ENCODE data around the gene OTUB2.

The OTUB2 gene

DNA sequence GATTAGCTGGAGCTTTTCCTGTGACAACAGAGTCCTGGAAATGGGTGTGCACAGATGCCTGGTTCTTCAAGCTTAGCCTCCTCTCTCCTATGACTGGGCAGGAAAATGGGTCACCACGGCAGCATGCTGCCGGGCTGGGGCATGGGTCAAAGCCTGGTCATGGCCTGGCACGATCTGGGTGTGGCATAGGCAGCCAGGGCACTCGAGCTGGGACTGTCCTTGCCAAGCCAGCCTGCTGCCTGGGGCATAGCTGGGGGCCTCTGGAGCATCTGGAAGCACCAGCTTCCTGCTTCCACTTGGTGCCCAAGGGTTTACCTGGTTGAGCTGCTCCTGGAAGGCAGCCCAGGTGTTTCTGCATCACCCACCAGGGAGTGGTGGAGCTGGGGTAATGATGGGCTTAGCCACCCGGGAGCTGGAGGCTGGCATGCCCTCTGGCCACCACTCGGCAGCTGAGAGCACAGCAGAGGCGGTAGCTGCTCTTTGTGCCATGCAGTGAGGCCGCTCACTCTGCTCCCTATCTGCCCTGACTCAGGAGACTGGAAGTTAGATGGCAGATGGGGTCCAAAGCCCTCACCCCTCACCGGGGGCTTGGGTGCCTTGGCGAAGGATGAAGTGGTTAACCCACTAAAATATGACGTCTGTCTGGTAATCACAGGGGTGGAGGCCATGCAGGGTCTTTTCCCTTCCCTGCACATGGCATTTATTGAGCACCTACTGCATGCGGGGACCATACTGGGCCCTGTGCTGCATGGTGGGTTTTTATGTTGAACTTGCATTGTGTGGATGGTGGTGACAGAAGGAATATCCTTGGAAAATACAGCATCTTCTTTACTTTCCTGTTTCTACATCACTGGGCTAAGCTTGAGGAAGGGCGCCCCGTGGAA lies 1.7 kb downstream of the OTUB2 start:
- no peaks in the 10 kb centered on the region for H3K79me2 ChIP-seq
- H3K36me3 ChIP-seq (ENCODE audit: control insufficient read depth, insufficient read depth, low read length): no peaks in the 10 kb centered on the region
- H2AFZ ChIP-seq: no peak overlapping the region
- peaks cover 3% of the 10 kb centered on the region for H3K4me1 ChIP-seq
- no peak overlapping the region for H3K9ac ChIP-seq
- no peaks in the 10 kb centered on the region for H3K27me3 ChIP-seq (ENCODE audit: control insufficient read depth, insufficient read depth, low read length)
- no peak overlapping the region for H3K27ac ChIP-seq
- no peak overlapping the region for H3K4me2 ChIP-seq (ENCODE audit: low read length)
- H3K4me3 ChIP-seq (ENCODE audit: low read depth, low read length): no peak overlapping the region
- TF ChIP-seq, protein P1, sequence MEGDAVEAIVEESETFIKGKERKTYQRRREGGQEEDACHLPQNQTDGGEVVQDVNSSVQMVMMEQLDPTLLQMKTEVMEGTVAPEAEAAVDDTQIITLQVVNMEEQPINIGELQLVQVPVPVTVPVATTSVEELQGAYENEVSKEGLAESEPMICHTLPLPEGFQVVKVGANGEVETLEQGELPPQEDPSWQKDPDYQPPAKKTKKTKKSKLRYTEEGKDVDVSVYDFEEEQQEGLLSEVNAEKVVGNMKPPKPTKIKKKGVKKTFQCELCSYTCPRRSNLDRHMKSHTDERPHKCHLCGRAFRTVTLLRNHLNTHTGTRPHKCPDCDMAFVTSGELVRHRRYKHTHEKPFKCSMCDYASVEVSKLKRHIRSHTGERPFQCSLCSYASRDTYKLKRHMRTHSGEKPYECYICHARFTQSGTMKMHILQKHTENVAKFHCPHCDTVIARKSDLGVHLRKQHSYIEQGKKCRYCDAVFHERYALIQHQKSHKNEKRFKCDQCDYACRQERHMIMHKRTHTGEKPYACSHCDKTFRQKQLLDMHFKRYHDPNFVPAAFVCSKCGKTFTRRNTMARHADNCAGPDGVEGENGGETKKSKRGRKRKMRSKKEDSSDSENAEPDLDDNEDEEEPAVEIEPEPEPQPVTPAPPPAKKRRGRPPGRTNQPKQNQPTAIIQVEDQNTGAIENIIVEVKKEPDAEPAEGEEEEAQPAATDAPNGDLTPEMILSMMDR (IDR thresholded peaks at IDR 0.05): no peak
- H3K9me3 ChIP-seq (ENCODE audit: control insufficient read depth, low read length): no peaks in the 10 kb centered on the region

DNA sequence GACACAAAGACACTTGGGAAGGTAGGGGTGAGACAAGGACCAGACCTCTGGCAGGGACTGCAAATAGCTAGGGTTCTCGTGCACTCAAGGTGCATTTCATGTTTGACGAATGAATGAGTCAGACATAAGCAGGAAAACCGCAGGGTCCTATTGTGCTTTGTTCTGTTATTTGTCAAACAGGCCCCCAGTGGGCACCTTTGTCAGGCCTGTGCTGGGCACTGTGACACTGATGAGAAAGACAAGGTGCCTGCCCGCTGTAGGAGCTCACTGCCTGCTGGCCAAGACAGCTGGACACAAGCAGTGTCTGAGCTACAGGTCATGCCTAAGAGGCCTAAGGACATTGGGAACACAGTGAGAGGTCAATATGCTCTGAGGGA lies 2.3 kb downstream of the OTUB2 start:
- H3K27me3 ChIP-seq (ENCODE audit: control insufficient read depth, insufficient read depth, low read length): no peaks in the 10 kb centered on the region
- no peak overlapping the region for H3K4me2 ChIP-seq (ENCODE audit: low read length)
- no peak overlapping the region for H3K4me3 ChIP-seq (ENCODE audit: low read depth, low read length)
- no peaks in the 10 kb centered on the region for H3K36me3 ChIP-seq (ENCODE audit: control insufficient read depth, insufficient read depth, low read length)
- TF ChIP-seq, protein P1 (IDR thresholded peaks at IDR 0.05): no peak
- no peak overlapping the region for H3K9ac ChIP-seq
- no peaks in the 10 kb centered on the region for H3K79me2 ChIP-seq
- H3K4me1 ChIP-seq: peaks cover 3% of the 10 kb centered on the region
- H2AFZ ChIP-seq: no peak overlapping the region
- no peak overlapping the region for H3K27ac ChIP-seq
- H3K9me3 ChIP-seq (ENCODE audit: control insufficient read depth, low read length): no peaks in the 10 kb centered on the region

DNA sequence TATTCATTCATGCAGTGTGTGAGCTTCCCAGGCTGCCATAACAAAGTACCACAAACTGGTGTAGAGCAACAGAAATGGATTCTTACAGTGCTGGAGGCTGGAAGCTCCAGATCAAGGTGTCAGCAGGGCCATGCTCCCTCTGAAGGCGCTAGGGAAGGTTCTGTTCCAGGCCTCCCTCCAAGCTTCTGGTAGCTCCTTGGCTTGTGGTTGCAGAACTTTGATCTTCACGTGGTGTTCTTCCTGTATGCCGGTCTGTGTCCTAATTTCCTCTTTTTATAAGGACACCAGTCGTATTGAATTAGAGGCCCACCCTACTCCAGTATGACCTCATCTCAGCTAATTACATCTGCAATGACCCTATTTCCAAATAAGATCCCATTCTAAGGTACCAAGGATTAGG lies 3.1 kb downstream of the OTUB2 start:
- TF ChIP-seq, protein P1 (IDR thresholded peaks at IDR 0.05): no peak
- Histone ChIP-seq H3K27ac (no peak overlapping the region), H3K4me3 (ENCODE audit: low read depth, low read length) (no peak overlapping the region), H3K4me2 (ENCODE audit: low read length) (no peak overlapping the region), H3K27me3 (ENCODE audit: control insufficient read depth, insufficient read depth, low read length) (no peaks in the 10 kb centered on the region), H3K79me2 (no peaks in the 10 kb centered on the region), H2AFZ (no peak overlapping the region), H3K9me3 (ENCODE audit: control insufficient read depth, low read length) (no peaks in the 10 kb centered on the region), H3K9ac (no peak overlapping the region), H3K4me1 (peaks cover 3% of the 10 kb centered on the region), H3K36me3 (ENCODE audit: control insufficient read depth, insufficient read depth, low read length) (no peaks in the 10 kb centered on the region)

DNA sequence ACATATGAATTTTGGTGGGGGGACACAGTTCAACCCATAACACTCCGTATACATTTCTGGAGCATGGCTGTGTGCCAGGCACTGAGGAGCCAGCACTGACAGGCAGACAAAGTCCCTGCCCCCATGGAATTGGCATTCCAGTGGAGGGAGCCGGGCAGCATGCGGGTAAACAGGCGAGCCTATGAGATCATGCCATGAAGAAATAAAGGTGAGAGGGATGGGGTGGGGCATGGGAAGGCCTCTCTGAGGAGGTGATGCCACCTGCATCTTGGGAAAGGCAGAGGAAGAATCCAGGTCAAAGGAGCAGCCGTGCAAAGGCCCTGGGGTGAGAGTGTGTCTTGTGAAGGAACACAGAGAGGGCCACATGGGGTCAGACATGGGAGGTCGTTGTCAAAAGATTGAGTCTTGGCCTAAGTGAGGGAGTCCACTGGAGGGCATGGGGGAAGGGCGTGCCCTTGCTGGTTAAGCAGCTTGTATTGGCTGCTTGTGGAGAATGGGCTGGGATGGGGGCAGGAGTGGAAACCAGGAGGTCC lies 3.6 kb downstream of the OTUB2 start:
- no peak overlapping the region for H3K27ac ChIP-seq
- no peaks in the 10 kb centered on the region for H3K9me3 ChIP-seq (ENCODE audit: control insufficient read depth, low read length)
- H3K9ac ChIP-seq: no peak overlapping the region
- H2AFZ ChIP-seq: no peak overlapping the region
- no peaks in the 10 kb centered on the region for H3K27me3 ChIP-seq (ENCODE audit: control insufficient read depth, insufficient read depth, low read length)
- H3K79me2 ChIP-seq: no peaks in the 10 kb centered on the region
- TF ChIP-seq, protein P1 (IDR thresholded peaks at IDR 0.05): no peak
- no peak overlapping the region for H3K4me2 ChIP-seq (ENCODE audit: low read length)
- no peaks in the 10 kb centered on the region for H3K36me3 ChIP-seq (ENCODE audit: control insufficient read depth, insufficient read depth, low read length)
- H3K4me3 ChIP-seq (ENCODE audit: low read depth, low read length): no peak overlapping the region
- peaks cover 3% of the 10 kb centered on the region for H3K4me1 ChIP-seq

All from parathyroid adenoma (tissue), 2 donors.